HG03025 (cell line): ENCODE results near the gene RCSD1.
"Not testable (repeated sequence)": the region's sequence is repeated elsewhere in the genome, so short reads cannot be mapped to it uniquely, and the experiment has no call there.

ENCODE experiments used
- ATAC-seq: cut with Tn5 transposase; IDR thresholded peaks from one replicate; pipeline ENCODE4 v1.9.1; 2021; ENCODE audit warnings: mild to moderate bottlenecking, moderate library complexity; ENCODE audit not compliant: unreplicated experiment, low FRiP score

Gene RCSD1

GRCh38 chr1:167629681-167630567 is at the start of gene RCSD1:
TSS of gene RCSD1 (plus strand) at chr1:167630232. CDS start at chr1:167630424, 192 bp downstream.
- ATAC-seq = no peak

- no peak for ATAC-seq
Observed at GRCh38 chr1:167582064-167582463, 48.0 kb upstream of the RCSD1 start.

- no peak for ATAC-seq
Observed at GRCh38 chr1:167582722-167583121, 47.3 kb upstream of the RCSD1 start.

- no peak for ATAC-seq
Observed at GRCh38 chr1:167584581-167584980, 45.5 kb upstream of the RCSD1 start.

GRCh38 chr1:167587342-167587741 is 42.7 kb upstream of the RCSD1 start:
- no peak for ATAC-seq

- ATAC-seq = no peak
Observed at GRCh38 chr1:167587872-167588271, 42.2 kb upstream of the RCSD1 start.

- no peak for ATAC-seq
Observed at GRCh38 chr1:167588361-167588760, 41.7 kb upstream of the RCSD1 start.

- ATAC-seq = no peak
Observed at GRCh38 chr1:167592475-167592874, 37.6 kb upstream of the RCSD1 start.

GRCh38 chr1:167593860-167594259 is 36.2 kb upstream of the RCSD1 start:
- ATAC-seq = no peak

- ATAC-seq = no peak
Observed at GRCh38 chr1:167594822-167595221, 35.2 kb upstream of the RCSD1 start.

- no peak for ATAC-seq
Observed at GRCh38 chr1:167599957-167600581, 30.0 kb upstream of the RCSD1 start.

GRCh38 chr1:167601442-167602383 is 28.3 kb upstream of the RCSD1 start:
- no peak for ATAC-seq

- ATAC-seq = no peak
Observed at GRCh38 chr1:167602840-167603239, 27.2 kb upstream of the RCSD1 start.

GRCh38 chr1:167605576-167605975 is 24.5 kb upstream of the RCSD1 start:
- no peak for ATAC-seq

GRCh38 chr1:167611983-167612382 is 18.0 kb upstream of the RCSD1 start:
- no peak for ATAC-seq

- ATAC-seq = no peak
Observed at GRCh38 chr1:167612587-167613385, 17.2 kb upstream of the RCSD1 start.

GRCh38 chr1:167613984-167614383 is 16.0 kb upstream of the RCSD1 start:
- ATAC-seq = not testable (repeated sequence)

GRCh38 chr1:167614851-167615250 is 15.2 kb upstream of the RCSD1 start:
- ATAC-seq = no peak

- no peak for ATAC-seq
Observed at GRCh38 chr1:167616521-167616920, 13.5 kb upstream of the RCSD1 start.
